ENCODE data around the gene KCNQ5.

The KCNQ5 gene

GRCh38 chr6:72798196-72798595 is 176.3 kb downstream of the KCNQ5 start:
- DNase-seq (ENCODE audit: low read depth) = no peak

DNA sequence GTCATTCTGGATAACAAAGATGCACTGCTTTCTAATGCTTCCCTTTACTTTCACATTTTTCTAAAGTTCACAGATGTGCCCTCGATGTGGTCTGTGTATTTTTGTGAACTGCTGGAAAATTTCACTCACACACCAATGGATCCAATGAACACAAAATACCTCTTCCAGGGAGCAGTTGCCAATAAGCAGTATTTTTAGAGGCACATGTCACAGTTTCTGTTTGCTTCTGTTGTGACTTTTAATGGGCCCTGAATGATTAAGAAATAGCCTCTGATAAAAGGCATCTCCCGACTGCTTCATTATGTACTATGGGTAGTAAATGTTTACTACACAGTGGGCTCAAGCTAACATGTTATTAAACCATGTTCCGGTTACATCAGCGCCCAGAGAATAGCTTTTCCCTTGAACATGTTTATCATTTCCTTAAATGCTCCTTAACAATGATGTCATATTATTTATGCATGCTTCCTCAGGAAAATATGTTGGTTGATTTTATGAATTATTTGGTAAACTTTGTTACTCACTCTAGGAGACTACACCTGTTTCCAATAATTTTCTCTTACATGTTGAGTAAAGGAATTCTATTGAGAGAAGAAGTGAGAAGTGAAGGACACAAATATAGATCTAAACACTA is 188.0 kb downstream of the KCNQ5 start:
- no peak for DNase-seq (ENCODE audit: low read depth)

DNA sequence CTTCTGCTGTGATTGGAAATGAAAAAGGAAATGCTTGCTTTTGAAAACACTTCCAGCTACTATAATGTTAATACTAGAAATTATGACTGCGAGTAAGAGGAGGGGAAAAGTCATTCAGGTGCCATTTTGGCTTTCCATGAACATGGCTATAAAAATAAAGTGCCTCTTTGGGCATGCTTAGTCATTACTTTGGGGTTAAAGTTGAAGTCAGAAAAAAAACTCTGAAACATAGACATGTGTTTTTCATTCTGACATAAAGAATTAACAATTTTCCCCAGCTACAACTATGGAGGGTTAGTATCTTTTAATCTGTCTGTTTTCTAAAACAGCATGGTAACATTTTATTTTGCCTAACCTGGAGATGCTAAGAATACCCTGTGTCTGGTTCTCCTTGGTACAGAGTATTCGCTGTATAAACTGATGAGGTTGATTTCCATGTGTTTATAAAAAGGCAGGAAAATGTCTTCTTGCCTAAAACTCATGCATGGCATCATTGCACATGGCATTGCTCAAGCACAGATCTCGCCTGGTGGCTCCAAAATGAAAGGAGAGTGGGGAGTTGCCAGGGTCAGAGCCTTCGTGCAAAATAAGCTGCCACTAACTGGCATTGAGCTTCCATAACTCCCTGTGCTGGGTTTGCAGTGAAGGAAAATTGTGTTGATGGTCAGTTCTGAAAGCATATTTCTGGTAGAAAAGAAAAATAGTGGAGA is 188.9 kb downstream of the KCNQ5 start:
- no peak for DNase-seq (ENCODE audit: low read depth)

DNA sequence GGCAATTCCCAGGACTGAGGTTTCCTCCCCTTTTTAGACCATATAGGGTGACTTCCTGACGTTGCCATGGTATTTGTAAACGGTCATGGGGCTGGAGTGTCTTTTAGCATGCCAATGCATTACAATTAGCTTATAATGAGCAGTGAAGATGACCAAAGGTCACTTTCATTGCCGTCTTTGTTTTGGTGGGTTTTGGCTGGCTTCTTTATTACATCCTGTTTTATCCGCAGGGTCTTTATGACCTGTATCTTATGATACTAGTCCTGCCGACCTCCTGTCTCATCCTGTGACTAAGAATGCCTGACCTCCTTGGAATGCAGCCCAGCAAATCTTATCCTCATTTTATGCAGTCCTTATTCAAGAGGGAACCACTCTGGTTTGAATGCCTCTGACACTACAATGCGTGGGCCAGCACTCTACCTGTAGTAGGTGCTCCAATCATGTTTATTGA is 190.1 kb downstream of the KCNQ5 start:
- DNase-seq (ENCODE audit: low read depth) = no peak

- no peak for DNase-seq (ENCODE audit: low read depth)
Measured at GRCh38 chr6:72813807-72814596, 192.1 kb downstream of the KCNQ5 start.

DNA sequence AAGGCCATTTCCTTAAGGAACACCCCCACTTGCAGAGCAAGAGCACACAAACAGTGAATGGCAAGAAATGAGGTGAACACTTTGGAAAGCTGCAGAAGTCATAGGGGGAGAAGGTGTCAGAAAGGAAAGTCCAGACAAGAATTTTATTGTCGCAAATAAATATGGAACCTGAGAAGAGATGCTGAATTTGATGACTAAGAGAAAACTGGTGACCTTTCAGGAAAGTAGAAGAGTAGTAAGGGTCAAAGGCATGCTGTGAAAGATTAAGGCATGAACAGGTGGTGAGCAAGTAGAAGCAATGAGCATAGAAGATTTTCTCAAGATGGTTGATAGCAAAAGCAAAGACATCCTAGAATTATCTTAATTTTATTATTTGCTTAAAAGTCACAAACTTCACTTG is 194.2 kb downstream of the KCNQ5 start:
- DNase-seq (ENCODE audit: low read depth) = no peak

DNA sequence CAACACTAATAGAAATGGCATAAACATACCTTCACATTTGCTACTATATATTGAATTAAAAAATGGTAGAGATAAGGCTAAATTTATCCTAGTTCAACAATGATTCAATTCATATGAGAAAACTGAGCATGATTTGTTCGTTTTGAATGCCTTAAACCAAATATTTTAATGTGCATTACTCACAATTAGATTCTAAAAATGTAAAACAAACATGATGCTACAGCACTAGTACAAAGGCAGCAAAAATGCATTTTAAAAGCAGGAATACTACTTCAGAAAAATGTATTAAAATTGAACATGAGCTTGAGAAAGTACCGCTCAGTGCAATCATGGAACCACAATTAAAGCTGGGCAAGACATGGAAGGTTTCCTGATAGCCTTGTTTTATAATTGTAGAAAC is 195.3 kb downstream of the KCNQ5 start:
- no peak for DNase-seq (ENCODE audit: low read depth)

- DNase-seq (ENCODE audit: low read depth) = no peak
Measured at GRCh38 chr6:72819609-72820008, 197.7 kb downstream of the KCNQ5 start.

DNA sequence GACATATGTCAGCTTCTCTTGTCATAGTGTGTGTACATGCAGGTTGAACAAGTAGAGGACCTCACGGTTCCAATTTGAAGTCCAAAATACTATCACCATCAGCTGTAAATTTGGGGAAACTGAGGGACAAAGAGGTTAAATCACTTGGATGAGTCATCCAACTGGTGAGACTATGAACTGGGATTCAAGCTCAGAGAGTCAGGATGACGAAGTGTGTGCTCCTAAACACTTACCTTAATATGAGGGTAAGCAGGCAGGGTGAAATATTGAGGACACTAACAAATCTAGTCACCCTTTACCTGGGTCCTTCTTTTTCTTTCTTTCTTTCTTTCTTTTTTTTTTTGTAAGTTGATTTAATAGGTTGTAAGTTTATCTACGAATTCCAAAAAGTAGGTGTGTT is 198.3 kb downstream of the KCNQ5 start:
- no peak for DNase-seq (ENCODE audit: low read depth)

DNA sequence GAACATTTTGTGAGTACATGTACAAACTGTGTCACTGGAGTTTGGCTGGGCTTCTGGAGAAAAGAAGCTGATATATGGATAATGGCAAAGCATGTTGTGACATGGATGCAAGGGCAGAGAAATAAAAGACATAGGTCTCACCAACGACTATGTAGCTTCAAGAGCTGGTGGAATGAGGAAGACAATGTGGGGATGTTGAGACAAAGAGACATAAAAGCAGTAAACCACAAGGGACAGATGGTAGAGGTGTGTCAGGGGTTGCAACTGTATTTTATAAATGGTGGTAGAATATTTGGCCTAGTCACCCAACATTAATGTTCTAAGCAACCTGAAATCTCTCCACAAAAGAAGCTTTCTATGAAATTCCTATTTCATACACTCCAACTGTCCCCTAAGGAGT is 199.0 kb downstream of the KCNQ5 start:
- no peak for DNase-seq (ENCODE audit: low read depth)

- no peak for DNase-seq (ENCODE audit: low read depth)
Measured at GRCh38 chr6:72822023-72822422, 200.2 kb downstream of the KCNQ5 start.

DNA sequence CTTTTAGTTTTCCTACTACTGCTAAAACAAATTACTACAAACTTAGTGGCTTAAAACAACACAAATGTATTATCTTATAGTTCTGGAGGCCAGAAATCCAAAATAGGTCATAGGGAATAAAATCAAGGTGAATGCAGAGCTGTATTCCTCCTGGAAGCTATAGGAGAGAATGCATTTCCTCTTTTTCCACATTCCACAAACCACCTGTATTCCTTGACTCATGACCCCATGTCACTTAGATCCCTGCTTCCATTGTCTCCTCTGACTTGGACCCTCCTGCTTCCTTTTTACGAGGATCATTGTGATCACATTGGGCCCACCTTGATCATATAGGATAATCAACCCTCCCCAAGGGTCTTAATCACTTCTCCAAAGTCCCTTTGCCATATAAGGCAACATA is 200.8 kb downstream of the KCNQ5 start:
- DNase-seq (ENCODE audit: low read depth) = no peak

DNA sequence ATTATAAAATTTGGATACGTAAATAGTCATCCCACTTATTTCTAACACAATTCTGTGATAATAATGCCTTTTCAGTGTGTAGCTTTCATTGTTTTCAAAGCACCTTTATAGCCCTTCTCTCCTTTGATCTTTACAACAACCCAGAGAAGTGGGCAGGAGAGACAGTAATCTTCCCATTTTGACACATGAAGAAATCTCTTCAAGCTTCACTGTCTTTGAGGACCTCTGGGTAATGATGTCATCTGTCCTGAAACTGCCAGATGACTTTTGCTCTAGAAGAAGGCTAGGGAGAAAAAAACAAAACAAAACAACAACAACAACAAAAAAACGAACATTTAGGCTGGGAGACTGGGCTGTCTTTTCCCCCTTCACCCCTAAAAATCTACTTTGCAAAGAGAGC is 203.0 kb downstream of the KCNQ5 start:
- no peak for DNase-seq (ENCODE audit: low read depth)

- DNase-seq (ENCODE audit: low read depth) = no peak
Measured at GRCh38 chr6:72825315-72825911, 203.5 kb downstream of the KCNQ5 start.

DNA sequence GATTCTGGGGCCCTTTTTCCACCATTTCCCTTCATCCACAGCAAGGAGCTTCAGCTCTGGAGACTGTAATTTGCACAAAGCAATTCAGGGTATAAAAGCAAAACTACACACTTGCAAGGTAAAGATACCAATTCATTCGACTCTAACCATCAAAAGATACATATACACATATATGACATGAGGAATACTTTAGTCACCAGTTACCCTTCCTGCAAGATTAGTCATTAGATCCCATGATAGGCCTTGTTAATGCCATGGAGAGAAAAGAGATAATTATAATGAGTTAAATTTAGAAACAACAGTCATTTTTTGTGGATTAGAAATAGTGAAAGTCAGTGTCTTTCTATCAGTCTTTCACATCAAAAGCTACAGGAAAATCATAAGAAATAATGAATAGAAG is 204.2 kb downstream of the KCNQ5 start:
- DNase-seq (ENCODE audit: low read depth) = no peak

GRCh38 chr6:72826744-72827438 is 205.0 kb downstream of the KCNQ5 start:
- DNase-seq (ENCODE audit: low read depth) = no peak

- no peak for DNase-seq (ENCODE audit: low read depth)
Measured at GRCh38 chr6:72828904-72829303, 207.0 kb downstream of the KCNQ5 start.

- DNase-seq (ENCODE audit: low read depth) = no peak
Measured at GRCh38 chr6:72832271-72832670, 210.4 kb downstream of the KCNQ5 start.

GRCh38 chr6:72835749-72836148 is 213.9 kb downstream of the KCNQ5 start:
- no peak for DNase-seq (ENCODE audit: low read depth)

DNA sequence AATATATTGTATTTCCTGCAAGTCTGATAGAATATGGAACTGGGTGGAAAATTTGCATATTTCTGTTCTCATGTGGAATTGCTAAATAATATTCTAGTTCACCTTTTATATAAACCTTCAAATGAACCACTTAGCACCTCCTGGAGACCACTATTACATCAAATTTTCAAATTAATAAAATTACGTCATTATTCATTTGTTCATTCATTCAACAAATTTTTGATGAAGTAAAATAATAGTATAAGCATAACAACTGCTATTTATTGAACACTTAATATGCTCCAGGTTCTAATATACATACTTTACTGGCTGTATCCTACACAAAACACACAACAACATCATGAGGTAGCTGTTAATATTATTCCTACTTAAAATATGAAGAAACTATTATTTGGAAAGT is 215.1 kb downstream of the KCNQ5 start:
- DNase-seq (ENCODE audit: low read depth) = no peak

GRCh38 chr6:72841195-72841594 is 219.3 kb downstream of the KCNQ5 start:
- no peak for DNase-seq (ENCODE audit: low read depth)

GRCh38 chr6:72842140-72842539 is 220.3 kb downstream of the KCNQ5 start:
- DNase-seq (ENCODE audit: low read depth) = no peak
